Measurements from ENCODE around the gene CD7. TPM values are rescaled to one million over a fixed set of nuclear protein-coding genes. Genes with fewer than 3 reads are reported as not detected.
"Not testable (repeated sequence)": the region's sequence is repeated elsewhere in the genome, so short reads cannot be mapped to it uniquely, and the experiment has no call there.

CD7 gene
- total and polyA plus RNA-seq, 2 donors (not counting 3 experiments of a cell fraction or from before 2014, with no cell fraction given) = not detected

- Histone ChIP-seq H2AFZ (ENCODE audit: low read depth, low read length) (no peak overlapping the region), H3K36me3 (ENCODE audit: control insufficient read depth in 2 of 2, extremely low read depth in 1 of 2, insufficient read depth in 2 of 2, low read length in 2 of 2) (no peaks in the 10 kb centered on the region), H3K4me1 (ENCODE audit: control insufficient read depth, extremely low read depth, insufficient read depth, low read length) (no peaks in the 10 kb centered on the region), H3K4me3 (replicated peaks in 1 of 3; ENCODE audit: insufficient read depth in 1 of 3, low read depth in 1 of 3, low read length in 3 of 3) (no peak overlapping the region), H4K20me1 (replicated peaks; ENCODE audit: control insufficient read depth, extremely low read depth, insufficient read depth, low read length) (no peaks in the 10 kb centered on the region), H3K27me3 (ENCODE audit: control insufficient read depth in 2 of 2, insufficient read depth in 2 of 2, low read length in 2 of 2) (no peaks in the 10 kb centered on the region), H3K9me1 (replicated peaks; ENCODE audit: control insufficient read depth, extremely low read depth, insufficient read depth, low read length) (no peaks in the 10 kb centered on the region), H3K27ac (ENCODE audit: insufficient read depth, low read depth, low read length) (no peak overlapping the region), H3K9me3 (replicated peaks; ENCODE audit: control insufficient read depth, insufficient read depth, low read length) (no peaks in the 10 kb centered on the region), H3K9ac (replicated peaks; ENCODE audit: extremely low read depth, insufficient read depth, low read length) (no peak overlapping the region), H3K4me2 (ENCODE audit: insufficient read depth, low read length) (no peak overlapping the region), H3K79me2 (ENCODE audit: control insufficient read depth, insufficient read depth, low read length) (no peaks in the 10 kb centered on the region)
- POLR2A ChIA-PET = no interaction called here
- dilution Hi-C loops (cut with MboI; ENCODE audit: extremely low pct_ligation_motif_present, low sequenced_read_pairs) (no loop called here), intact Hi-C loops (cut with micrococcal nuclease) (no loop called here)
- TF ChIP-seq POLR2A (IDR thresholded peaks at IDR 0.05; ENCODE audit: low read depth, low read length) = no peak
- TF ChIP-seq POLR2AphosphoS5 (IDR thresholded peaks at IDR 0.05; ENCODE audit: insufficient read depth, low read depth, low read length) = no peak
- TF ChIP-seq FOS (IDR thresholded peaks at IDR 0.05; ENCODE audit: borderline replicate concordance, insufficient read depth, low read length) = no peak
- no peak for TF ChIP-seq CTCF (IDR thresholded peaks at IDR 0.05; ENCODE audit: extremely low read depth in 1 of 2, insufficient read depth in 1 of 2, low read depth in 1 of 2, low read length in 2 of 2)
- no peak for TF ChIP-seq MAX (IDR thresholded peaks at IDR 0.05; ENCODE audit: insufficient read depth, insufficient read length)
- no peak for TF ChIP-seq GATA2 (IDR thresholded peaks at IDR 0.05; ENCODE audit: insufficient read depth, insufficient read length, low read depth, low read length)
- no peak for TF ChIP-seq MYC (IDR thresholded peaks at IDR 0.05; ENCODE audit: low read depth, low read length)
- no peak for TF ChIP-seq JUN (IDR thresholded peaks at IDR 0.05; ENCODE audit: borderline replicate concordance, insufficient read depth, insufficient read length, low read depth)
- no peak for TF ChIP-seq EZH2 (IDR thresholded peaks at IDR 0.05; ENCODE audit: borderline replicate concordance, low read depth, low read length, severe bottlenecking)
- CTCF ChIA-PET = no interaction called here
- DNase-seq (ENCODE audit: low read depth, low spot score) (no peak), FAIRE-seq (no peak)
- no TSS peak for BruUV-seq (replicated peaks)
These were observed 31.0 kb upstream of the CD7 start for GRCh38 chr17:82348434-82348833.

GRCh38 chr17:82347994-82348393, 30.6 kb upstream of the CD7 start:
- intact Hi-C loops (cut with micrococcal nuclease); H3K4me2 ChIP-seq (ENCODE audit: insufficient read depth, low read length); H3K36me3 ChIP-seq (ENCODE audit: control insufficient read depth in 2 of 2, extremely low read depth in 1 of 2, insufficient read depth in 2 of 2, low read length in 2 of 2); H3K79me2 ChIP-seq (ENCODE audit: control insufficient read depth, insufficient read depth, low read length); H3K9ac ChIP-seq (replicated peaks; ENCODE audit: extremely low read depth, insufficient read depth, low read length); POLR2A ChIA-PET; H3K4me3 ChIP-seq (replicated peaks in 1 of 3; ENCODE audit: insufficient read depth in 1 of 3, low read depth in 1 of 3, low read length in 3 of 3); H4K20me1 ChIP-seq (replicated peaks; ENCODE audit: control insufficient read depth, extremely low read depth, insufficient read depth, low read length); DNase-seq (ENCODE audit: low read depth, low spot score); H3K4me1 ChIP-seq (ENCODE audit: control insufficient read depth, extremely low read depth, insufficient read depth, low read length); H2AFZ ChIP-seq (ENCODE audit: low read depth, low read length); BruUV-seq (replicated peaks); H3K9me3 ChIP-seq (replicated peaks; ENCODE audit: control insufficient read depth, insufficient read depth, low read length); H3K27me3 ChIP-seq (ENCODE audit: control insufficient read depth in 2 of 2, insufficient read depth in 2 of 2, low read length in 2 of 2); CTCF ChIA-PET; H3K9me1 ChIP-seq (replicated peaks; ENCODE audit: control insufficient read depth, extremely low read depth, insufficient read depth, low read length); FAIRE-seq; dilution Hi-C loops (cut with MboI; ENCODE audit: extremely low pct_ligation_motif_present, low sequenced_read_pairs); H3K27ac ChIP-seq (ENCODE audit: insufficient read depth, low read depth, low read length): not testable (repeated sequence)

All from endothelial cell of umbilical vein (primary cell).